Smooth muscle cell (in vitro differentiated cells): ENCODE measurements around the gene GPS1. TPM values are rescaled to one million over a fixed set of nuclear protein-coding genes. Genes with fewer than 3 reads are reported as not detected.

Experiments
- DNase-seq: peaks from one replicate; lab custom pipeline; 2025; ENCODE audit not compliant: unreplicated experiment; lab: John Stamatoyannopoulos, UW
- H2AFZ ChIP-seq: fragments of 200-600 bp; sonication (generic); 2 replicates; pipeline ENCODE4 v1.6.0; 2016; ENCODE audit warnings: antibody characterized with exemption, low read depth, mild to moderate bottlenecking
- H3F3A ChIP-seq: fragments of 200-600 bp; sonication (generic); 2 replicates; pipeline ENCODE4 v1.6.0; 2017; ENCODE audit warnings: antibody characterized with exemption, low read depth
- H3K27ac ChIP-seq: fragments of 200-600 bp; sonication (generic); 2 replicates; pipeline ENCODE4 v1.5.1; 2016; ENCODE audit warnings: low read depth, mild to moderate bottlenecking
- H3K27me3 ChIP-seq: fragments of 200-600 bp; sonication (generic); 2 replicates; pipeline ENCODE4 v1.6.1; 2016; ENCODE audit warnings: low read depth, mild to moderate bottlenecking
- H3K36me3 ChIP-seq: fragments of 200-600 bp; sonication (generic); 2 replicates; pipeline ENCODE4 v1.5.1; 2016; ENCODE audit warnings: low read depth
- H3K4me1 ChIP-seq: fragments of 200-600 bp; sonication (generic); 2 replicates; pipeline ENCODE4 v1.5.1; 2016; ENCODE audit warnings: low read depth
- H3K4me2 ChIP-seq: fragments of 200-600 bp; sonication (generic); 2 replicates; pipeline ENCODE4 v1.6.0; 2016; ENCODE audit warnings: mild to moderate bottlenecking
- H3K4me3 ChIP-seq: fragments of 200-600 bp; sonication (generic); 2 replicates; pipeline ENCODE4 v1.5.1; 2016; ENCODE audit warnings: mild to moderate bottlenecking
- H3K79me2 ChIP-seq: fragments of 200-600 bp; sonication (generic); 2 replicates; pipeline ENCODE4 v1.6.0; 2016; ENCODE audit warnings: low read depth, mild to moderate bottlenecking
- H3K9ac ChIP-seq: fragments of 200-600 bp; sonication (generic); 2 replicates; pipeline ENCODE4 v1.6.0; 2016; ENCODE audit warnings: low read depth
- H3K9me3 ChIP-seq: fragments of 200-600 bp; sonication (generic); replicated peaks from 2 replicates; pipeline ENCODE4 v1.5.1; 2016; ENCODE audit warnings: low read depth
- H4K20me1 ChIP-seq: fragments of 200-600 bp; sonication (generic); 2 replicates; pipeline ENCODE4 v1.6.0; 2016; ENCODE audit warnings: low read depth
- WGBS: methylation state at CpG from one replicate; pipeline ENCODE4 v1.1.7; 2016; ENCODE audit warnings: low lambda C conversion rate; 5-methylcytosine and 5-hydroxymethylcytosine counted together
- polyA plus RNA-seq: library from polyadenylated mRNA; unstranded; fragments of >200 nt; fragmentation: Nextera tagmentation; extraction: Ambion mirVana; gene quantifications from 2 replicates; pipeline ENCODE4 v1.2.1, GENCODE V29; 2016
- total RNA-seq: library from RNA; depleted of rRNA; stranded (reverse); fragments of >200 nt; gene quantifications from 2 replicates; pipeline ENCODE4 v1.2.3, GENCODE V29; 2014
- TF ChIP-seq, protein P1 (sequence below): fragments of 200-600 bp; sonication (generic); IDR thresholded peaks from 2 replicates; pipeline ENCODE4 v1.5.1; 2017; ENCODE audit warnings: borderline replicate concordance, mild to moderate bottlenecking, antibody characterized with exemption; ENCODE audit not compliant: insufficient read depth, poor library complexity, severe bottlenecking

The GPS1 gene
- total and polyA plus RNA-seq, 2 experiments from 2014 or later: 93.7 to 134 TPM

GRCh38 chr17:82078433-82078832, 26.7 kb downstream of the GPS1 start:
- Histone ChIP-seq H3K4me3 (no peak overlapping the region), H4K20me1 (peaks cover 27% of the 10 kb centered on the region), H3K27ac (no peak overlapping the region), H3F3A (no peaks in the 10 kb centered on the region), H3K27me3 (no peaks in the 10 kb centered on the region), H3K36me3 (no peaks in the 10 kb centered on the region), H3K4me2 (no peak overlapping the region), H3K79me2 (no peaks in the 10 kb centered on the region), H3K4me1 (no peaks in the 10 kb centered on the region), H3K9me3 (no peaks in the 10 kb centered on the region), H2AFZ (no peak overlapping the region), H3K9ac (no peak overlapping the region)
- DNase-seq: no peak
- over 99% methylated on average over 18 of the region's 18 CpGs for WGBS
- TF ChIP-seq, protein P1, sequence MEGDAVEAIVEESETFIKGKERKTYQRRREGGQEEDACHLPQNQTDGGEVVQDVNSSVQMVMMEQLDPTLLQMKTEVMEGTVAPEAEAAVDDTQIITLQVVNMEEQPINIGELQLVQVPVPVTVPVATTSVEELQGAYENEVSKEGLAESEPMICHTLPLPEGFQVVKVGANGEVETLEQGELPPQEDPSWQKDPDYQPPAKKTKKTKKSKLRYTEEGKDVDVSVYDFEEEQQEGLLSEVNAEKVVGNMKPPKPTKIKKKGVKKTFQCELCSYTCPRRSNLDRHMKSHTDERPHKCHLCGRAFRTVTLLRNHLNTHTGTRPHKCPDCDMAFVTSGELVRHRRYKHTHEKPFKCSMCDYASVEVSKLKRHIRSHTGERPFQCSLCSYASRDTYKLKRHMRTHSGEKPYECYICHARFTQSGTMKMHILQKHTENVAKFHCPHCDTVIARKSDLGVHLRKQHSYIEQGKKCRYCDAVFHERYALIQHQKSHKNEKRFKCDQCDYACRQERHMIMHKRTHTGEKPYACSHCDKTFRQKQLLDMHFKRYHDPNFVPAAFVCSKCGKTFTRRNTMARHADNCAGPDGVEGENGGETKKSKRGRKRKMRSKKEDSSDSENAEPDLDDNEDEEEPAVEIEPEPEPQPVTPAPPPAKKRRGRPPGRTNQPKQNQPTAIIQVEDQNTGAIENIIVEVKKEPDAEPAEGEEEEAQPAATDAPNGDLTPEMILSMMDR: no peak

GRCh38 chr17:82079001-82079677, 27.4 kb downstream of the GPS1 start:
- Histone ChIP-seq H3F3A (no peaks in the 10 kb centered on the region), H3K4me2 (no peak overlapping the region), H3K9me3 (no peaks in the 10 kb centered on the region), H3K27me3 (no peaks in the 10 kb centered on the region), H3K79me2 (no peaks in the 10 kb centered on the region), H3K4me1 (no peaks in the 10 kb centered on the region), H3K9ac (no peak overlapping the region), H3K27ac (no peak overlapping the region), H2AFZ (no peak overlapping the region), H3K36me3 (no peaks in the 10 kb centered on the region), H4K20me1 (peaks cover 34% of the 10 kb centered on the region), H3K4me3 (no peak overlapping the region)
- no peak for DNase-seq
- TF ChIP-seq, protein P1: no peak
- WGBS: 95% methylated on average over 38 of the region's 47 CpGs

GRCh38 chr17:82080048-82080788, 28.5 kb downstream of the GPS1 start:
- peaks cover 40% of the 10 kb centered on the region for H4K20me1 ChIP-seq
- no peaks in the 10 kb centered on the region for H3F3A ChIP-seq
- WGBS: 95% methylated on average over 36 of the region's 36 CpGs
- no peaks in the 10 kb centered on the region for H3K9me3 ChIP-seq
- no peak overlapping the region for H3K9ac ChIP-seq
- no peak for DNase-seq
- TF ChIP-seq, protein P1: no peak
- no peak overlapping the region for H2AFZ ChIP-seq
- H3K36me3 ChIP-seq: no peaks in the 10 kb centered on the region
- no peak overlapping the region for H3K4me2 ChIP-seq
- H3K79me2 ChIP-seq: no peaks in the 10 kb centered on the region
- H3K4me3 ChIP-seq: no peak overlapping the region
- no peaks in the 10 kb centered on the region for H3K27me3 ChIP-seq
- H3K27ac ChIP-seq: no peak overlapping the region
- H3K4me1 ChIP-seq: no peaks in the 10 kb centered on the region
